HL-60 (cell line): ENCODE results near the gene COLQ.

Experiments used
- CTCF ChIP-seq: IDR thresholded peaks from one replicate; pipeline ENCODE4 v1.5.1; 2011; ENCODE audit warnings: low read length, control low read depth, inconsistent platforms; ENCODE audit not compliant: insufficient read depth
- REST ChIP-seq: IDR thresholded peaks from 2 replicates; pipeline ENCODE4 v1.6.1; 2012; ENCODE audit warnings: low read depth; ENCODE audit not compliant: insufficient replicate concordance
- SPI1 ChIP-seq: IDR thresholded peaks from 2 replicates; pipeline ENCODE4 v1.6.1; 2012; ENCODE audit warnings: low read depth, mild to moderate bottlenecking, borderline replicate concordance

- TF ChIP-seq REST (no peak), SPI1 (no peak), CTCF (no peak)
Measured at GRCh38 chr3:15428539-15428938, 93.0 kb downstream of the COLQ start.
